SK-N-DZ (cell line): Measurements from ENCODE around the gene WNT9A.

ENCODE experiments used
- DNase-seq: peaks from one replicate; pipeline ENCODE4 v3.0.0-alpha.2; 2015; ENCODE audit warnings: low spot score

The WNT9A gene

GRCh38 chr1:227898502-227899140, 49.1 kb downstream of the WNT9A start:
- no peak for DNase-seq

GRCh38 chr1:227897704-227898438, 49.9 kb downstream of the WNT9A start:
- no peak for DNase-seq

- DNase-seq: no peak
Measured at GRCh38 chr1:227896710-227897655, 50.7 kb downstream of the WNT9A start.

- no peak for DNase-seq
Measured at GRCh38 chr1:227895828-227896685, 51.7 kb downstream of the WNT9A start.

GRCh38 chr1:227894831-227895451, 52.8 kb downstream of the WNT9A start:
- no peak for DNase-seq

GRCh38 chr1:227893949-227894721, 53.6 kb downstream of the WNT9A start:
- DNase-seq: no peak

- no peak for DNase-seq
Measured at GRCh38 chr1:227893300-227893948, 54.3 kb downstream of the WNT9A start.

- no peak for DNase-seq
Measured at GRCh38 chr1:227892489-227893299, 55.0 kb downstream of the WNT9A start.

- DNase-seq: no peak
Measured at GRCh38 chr1:227891955-227892488, 55.7 kb downstream of the WNT9A start.

- no peak for DNase-seq
Measured at GRCh38 chr1:227891223-227891954, 56.3 kb downstream of the WNT9A start.

- no peak for DNase-seq
Measured at GRCh38 chr1:227890451-227891222, 57.1 kb downstream of the WNT9A start.

- no peak for DNase-seq
Measured at GRCh38 chr1:227889863-227890405, 57.8 kb downstream of the WNT9A start.

GRCh38 chr1:227889047-227889862, 58.5 kb downstream of the WNT9A start:
- DNase-seq: no peak

GRCh38 chr1:227888404-227889046, 59.2 kb downstream of the WNT9A start:
- no peak for DNase-seq
